Measurements from ENCODE around the gene KDM1A. TPM values are rescaled to one million over a fixed set of nuclear protein-coding genes. Genes with fewer than 3 reads are reported as not detected.

Gene KDM1A
- total RNA-seq, 1 donor from 2014 or later = 164 TPM

DNA sequence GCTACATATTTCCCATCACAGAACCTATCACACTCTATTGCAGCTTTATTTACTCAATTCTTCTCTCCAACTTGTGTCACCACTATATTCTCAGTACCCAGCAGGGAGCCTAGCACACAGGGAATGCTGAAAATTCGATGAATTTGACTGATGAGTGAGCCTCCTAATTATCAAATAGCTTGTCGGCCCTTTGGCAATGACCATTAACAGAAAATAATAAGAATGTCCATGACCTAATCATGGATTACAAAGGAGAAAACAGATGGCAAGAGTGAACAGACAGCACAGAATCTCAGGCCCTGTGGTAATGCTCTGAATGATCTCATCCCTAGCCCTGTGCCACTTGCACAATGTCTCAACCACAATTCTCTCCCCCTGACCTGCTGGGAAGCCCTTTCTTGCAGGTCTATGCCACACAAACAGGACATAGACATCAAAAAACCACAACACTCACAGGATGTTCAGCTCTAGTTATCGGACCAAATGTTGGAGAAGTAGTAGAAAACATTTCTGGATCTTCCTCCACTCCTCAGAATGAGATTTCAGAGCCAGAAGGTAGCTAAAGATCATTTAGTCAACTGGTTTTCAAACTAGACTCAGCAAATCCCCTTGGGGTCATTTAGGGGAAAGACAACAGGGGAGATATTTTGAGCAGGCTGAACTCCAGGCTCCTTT, 80.9 kb downstream of the KDM1A start:
- no peak for DNase-seq (ENCODE audit: low spot score in 2 of 2, unreplicated experiment in 2 of 2)
- Mint-ChIP-seq H3K27me3 (ENCODE audit: low read depth) (no peaks in the 10 kb centered on the region), H3K27ac (peak overlapping the region; percentile 24), H3K9me3 (peaks cover 6% of the 10 kb centered on the region), H3K4me3 (no peak overlapping the region), H3K4me1 (peaks cover 24% of the 10 kb centered on the region), H3K36me3 (peaks cover 16% of the 10 kb centered on the region)
- TF ChIP-seq, protein P1, sequence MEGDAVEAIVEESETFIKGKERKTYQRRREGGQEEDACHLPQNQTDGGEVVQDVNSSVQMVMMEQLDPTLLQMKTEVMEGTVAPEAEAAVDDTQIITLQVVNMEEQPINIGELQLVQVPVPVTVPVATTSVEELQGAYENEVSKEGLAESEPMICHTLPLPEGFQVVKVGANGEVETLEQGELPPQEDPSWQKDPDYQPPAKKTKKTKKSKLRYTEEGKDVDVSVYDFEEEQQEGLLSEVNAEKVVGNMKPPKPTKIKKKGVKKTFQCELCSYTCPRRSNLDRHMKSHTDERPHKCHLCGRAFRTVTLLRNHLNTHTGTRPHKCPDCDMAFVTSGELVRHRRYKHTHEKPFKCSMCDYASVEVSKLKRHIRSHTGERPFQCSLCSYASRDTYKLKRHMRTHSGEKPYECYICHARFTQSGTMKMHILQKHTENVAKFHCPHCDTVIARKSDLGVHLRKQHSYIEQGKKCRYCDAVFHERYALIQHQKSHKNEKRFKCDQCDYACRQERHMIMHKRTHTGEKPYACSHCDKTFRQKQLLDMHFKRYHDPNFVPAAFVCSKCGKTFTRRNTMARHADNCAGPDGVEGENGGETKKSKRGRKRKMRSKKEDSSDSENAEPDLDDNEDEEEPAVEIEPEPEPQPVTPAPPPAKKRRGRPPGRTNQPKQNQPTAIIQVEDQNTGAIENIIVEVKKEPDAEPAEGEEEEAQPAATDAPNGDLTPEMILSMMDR (IDR thresholded peaks at IDR 0.05; ENCODE audit: unreplicated experiment) = peak; percentile 28

DNA sequence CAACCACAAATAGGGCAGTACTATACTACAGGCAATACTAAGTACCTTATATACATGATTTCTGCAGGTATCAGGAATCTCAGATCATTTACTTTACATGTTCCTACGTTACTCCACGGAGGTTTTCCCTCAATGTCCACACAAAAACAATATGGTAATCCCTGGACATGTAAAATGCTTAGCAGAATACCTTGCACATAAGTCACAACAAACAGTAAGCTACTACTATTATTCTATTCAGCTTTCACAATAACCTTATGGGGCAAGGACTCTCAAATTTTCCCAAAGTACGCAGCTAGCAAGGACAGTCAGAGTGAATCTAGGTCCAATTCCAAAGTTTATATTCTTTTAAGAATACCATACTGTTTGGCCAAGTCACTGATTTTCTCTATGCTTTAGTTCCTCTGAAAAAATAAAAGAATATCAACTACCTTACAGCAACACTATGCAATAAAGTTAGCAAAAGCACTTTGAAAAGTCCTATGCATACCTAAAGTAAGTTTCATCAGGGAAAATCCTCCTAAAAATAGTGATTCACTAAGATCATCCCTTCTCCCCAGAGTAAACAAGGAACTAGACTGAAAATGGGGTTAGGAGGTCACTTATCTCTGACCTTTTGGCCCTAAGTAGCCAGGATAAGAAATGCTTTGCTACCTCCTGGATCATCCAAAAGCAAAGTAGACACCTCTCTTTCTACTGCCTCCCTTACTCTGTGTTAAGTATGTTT, 82.0 kb downstream of the KDM1A start:
- TF ChIP-seq, protein P1 (IDR thresholded peaks at IDR 0.05; ENCODE audit: unreplicated experiment) = no peak
- H3K27ac Mint-ChIP-seq = no peak overlapping the region
- no peak for DNase-seq (ENCODE audit: low spot score in 2 of 2, unreplicated experiment in 2 of 2)
- H3K27me3 Mint-ChIP-seq (ENCODE audit: low read depth) = no peaks in the 10 kb centered on the region
- H3K4me1 Mint-ChIP-seq = peaks cover 24% of the 10 kb centered on the region
- no peak overlapping the region for H3K4me3 Mint-ChIP-seq
- peaks cover under 1% of the 10 kb centered on the region for H3K9me3 Mint-ChIP-seq
- H3K36me3 Mint-ChIP-seq = peaks cover 15% of the 10 kb centered on the region

DNA sequence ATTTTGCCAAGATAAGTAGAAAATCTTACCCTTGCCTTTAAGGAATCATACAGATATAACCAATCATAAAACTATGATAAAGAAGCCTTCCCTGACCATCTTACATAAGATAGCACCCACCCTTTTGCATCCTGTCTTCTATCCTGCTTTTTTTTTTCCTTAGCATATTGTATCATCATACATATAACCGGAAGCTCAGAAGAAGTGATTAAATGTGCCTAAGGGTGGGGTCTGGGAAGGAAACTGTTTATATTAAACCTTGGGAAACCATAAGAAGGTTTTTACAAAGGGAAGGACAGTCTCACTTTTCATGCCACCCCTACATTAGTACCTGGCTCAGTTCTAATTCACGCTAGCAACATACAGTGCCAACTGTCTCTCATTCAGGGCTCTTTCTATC, 82.6 kb downstream of the KDM1A start:
- DNase-seq (ENCODE audit: low spot score in 2 of 2, unreplicated experiment in 2 of 2) = no peak
- H3K9me3 Mint-ChIP-seq = no peaks in the 10 kb centered on the region
- H3K27ac Mint-ChIP-seq = peak overlapping the region; percentile 35
- H3K36me3 Mint-ChIP-seq = peaks cover 17% of the 10 kb centered on the region
- no peaks in the 10 kb centered on the region for H3K27me3 Mint-ChIP-seq (ENCODE audit: low read depth)
- TF ChIP-seq, protein P1 (IDR thresholded peaks at IDR 0.05; ENCODE audit: unreplicated experiment) = no peak
- peaks cover 24% of the 10 kb centered on the region for H3K4me1 Mint-ChIP-seq
- no peak overlapping the region for H3K4me3 Mint-ChIP-seq

DNA sequence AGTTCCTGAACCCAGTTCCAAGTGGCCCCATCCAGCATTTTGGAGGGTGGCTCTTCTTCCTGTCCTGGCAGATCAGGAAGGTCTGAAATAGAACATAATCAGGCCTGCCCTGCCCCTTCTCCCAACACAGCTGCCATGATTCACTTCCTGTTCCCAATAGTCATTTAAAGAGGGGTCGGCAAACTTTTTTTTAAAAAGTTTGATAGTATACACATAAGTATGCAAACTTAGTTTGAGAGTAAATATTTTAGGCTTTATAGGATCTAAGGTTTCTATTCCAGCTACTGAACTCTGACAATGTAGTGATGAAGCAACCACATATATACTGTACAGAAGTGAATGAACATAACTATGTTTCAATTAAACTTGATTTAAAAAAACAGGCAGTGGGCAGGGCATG, 83.0 kb downstream of the KDM1A start:
- Mint-ChIP-seq H3K9me3 (no peaks in the 10 kb centered on the region), H3K4me3 (no peak overlapping the region), H3K36me3 (peaks cover 19% of the 10 kb centered on the region), H3K27ac (peak overlapping the region; percentile 45), H3K27me3 (ENCODE audit: low read depth) (no peaks in the 10 kb centered on the region), H3K4me1 (peaks cover 24% of the 10 kb centered on the region)
- DNase-seq (ENCODE audit: low spot score in 2 of 2, unreplicated experiment in 2 of 2) = no peak
- TF ChIP-seq, protein P1 (IDR thresholded peaks at IDR 0.05; ENCODE audit: unreplicated experiment) = no peak

DNA sequence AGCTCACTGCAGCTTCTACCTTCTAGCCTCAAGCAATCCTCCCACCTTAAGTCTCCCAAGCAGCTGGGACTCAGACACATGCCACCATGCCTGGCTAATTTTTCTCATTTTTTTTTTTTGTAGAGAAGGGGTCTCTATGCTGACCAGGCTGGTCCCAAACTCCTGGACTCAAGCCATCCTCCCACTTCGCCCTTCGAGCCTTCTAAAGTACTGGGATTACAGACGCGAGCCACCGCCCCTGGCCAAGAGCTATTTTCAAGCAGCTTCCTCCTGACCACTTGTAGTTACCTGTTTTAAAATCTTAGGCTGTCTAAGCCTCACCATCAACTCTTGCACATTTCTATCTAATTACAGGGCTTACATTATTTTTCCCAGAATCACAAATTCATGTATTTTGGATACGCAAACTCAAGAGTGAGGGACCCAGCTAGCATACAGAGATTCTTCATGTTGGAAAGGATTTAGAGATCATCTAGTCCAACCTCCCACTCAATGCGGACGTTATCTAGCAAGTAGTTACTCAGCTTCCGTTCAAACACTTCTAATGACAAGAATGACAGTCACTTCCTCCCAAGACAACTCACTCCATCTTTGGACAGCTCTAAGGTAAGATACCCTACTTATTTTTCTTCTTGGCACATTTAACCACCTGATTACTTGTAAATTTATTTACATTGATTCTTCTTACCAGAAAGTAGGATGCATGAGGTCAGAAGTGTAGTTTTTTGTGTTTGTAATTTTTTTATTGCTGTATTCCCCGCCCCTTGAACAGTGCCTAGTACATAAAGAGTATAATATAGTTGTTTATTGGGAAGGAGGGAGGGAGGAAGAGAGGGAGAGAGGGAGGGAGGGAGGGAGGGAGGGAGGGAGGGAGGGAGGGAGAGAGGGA, 84.0 kb downstream of the KDM1A start:
- peak overlapping the region; percentile 36 for H3K27ac Mint-ChIP-seq
- H3K4me3 Mint-ChIP-seq = no peak overlapping the region
- TF ChIP-seq, protein P1 (IDR thresholded peaks at IDR 0.05; ENCODE audit: unreplicated experiment) = no peak
- H3K4me1 Mint-ChIP-seq = peaks cover 24% of the 10 kb centered on the region
- no peaks in the 10 kb centered on the region for H3K9me3 Mint-ChIP-seq
- no peaks in the 10 kb centered on the region for H3K27me3 Mint-ChIP-seq (ENCODE audit: low read depth)
- H3K36me3 Mint-ChIP-seq = peaks cover 24% of the 10 kb centered on the region
- no peak for DNase-seq (ENCODE audit: low spot score in 2 of 2, unreplicated experiment in 2 of 2)
